ENCODE measurements around the gene ACOT11. TPM values are rescaled to one million over a fixed set of nuclear protein-coding genes. Genes with fewer than 3 reads are reported as not detected.

ACOT11 gene
- total RNA-seq, 2 donors from 2014 or later, result 1.4 to 1.5 TPM

DNA sequence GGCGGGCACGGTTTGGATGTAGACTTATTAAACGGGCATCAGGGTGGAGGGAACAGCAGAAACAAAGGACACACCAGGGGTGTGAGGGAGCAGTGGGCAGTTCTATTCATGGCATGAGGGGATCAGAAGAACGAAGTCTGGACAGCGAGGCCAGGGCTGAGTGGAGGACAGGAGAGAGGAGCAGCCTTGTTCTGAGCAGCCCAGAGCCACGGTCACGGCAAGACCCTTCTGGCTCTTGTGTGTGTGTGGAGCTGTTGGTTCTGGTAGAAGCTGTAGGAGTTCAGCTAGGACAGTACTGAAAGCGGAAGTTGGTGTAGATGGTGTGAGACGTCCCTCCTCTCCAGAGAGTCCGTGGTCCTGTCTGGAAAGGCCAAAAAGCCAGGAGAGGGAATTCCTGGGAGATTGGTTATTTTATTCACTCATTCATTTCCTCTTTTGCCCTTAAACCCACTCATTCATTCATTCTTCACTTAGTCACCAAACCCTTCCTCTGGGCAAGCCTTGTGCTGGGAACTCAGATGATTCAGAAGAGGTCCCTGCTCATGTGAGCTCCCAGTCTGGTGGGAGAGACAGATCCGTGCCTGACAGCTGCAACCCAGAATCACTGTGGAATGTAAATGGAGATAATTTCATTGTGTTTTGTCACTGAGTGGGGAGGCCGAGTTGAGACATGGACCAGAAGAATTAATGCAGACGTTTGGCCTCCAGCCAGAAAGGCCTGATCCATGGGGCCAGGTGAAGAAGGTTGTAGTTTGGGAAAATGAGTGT, 4.1 kb upstream of the ACOT11 start:
- no peak overlapping the region for H3K4me3 Mint-ChIP-seq
- H3K9me3 Mint-ChIP-seq, result no peaks in the 10 kb centered on the region
- ATAC-seq (replicated peaks in 1 of 2), result no peak
- peaks cover 30% of the 10 kb centered on the region for H3K4me1 Mint-ChIP-seq (ENCODE audit: low read depth)
- DNase-seq, result no peak
- no peaks in the 10 kb centered on the region for H3K36me3 Mint-ChIP-seq (ENCODE audit: insufficient read depth in 2 of 2)
- no peak overlapping the region for H3K27ac Mint-ChIP-seq
- H3K27me3 Mint-ChIP-seq (ENCODE audit: low read depth), result no peaks in the 10 kb centered on the region

DNA sequence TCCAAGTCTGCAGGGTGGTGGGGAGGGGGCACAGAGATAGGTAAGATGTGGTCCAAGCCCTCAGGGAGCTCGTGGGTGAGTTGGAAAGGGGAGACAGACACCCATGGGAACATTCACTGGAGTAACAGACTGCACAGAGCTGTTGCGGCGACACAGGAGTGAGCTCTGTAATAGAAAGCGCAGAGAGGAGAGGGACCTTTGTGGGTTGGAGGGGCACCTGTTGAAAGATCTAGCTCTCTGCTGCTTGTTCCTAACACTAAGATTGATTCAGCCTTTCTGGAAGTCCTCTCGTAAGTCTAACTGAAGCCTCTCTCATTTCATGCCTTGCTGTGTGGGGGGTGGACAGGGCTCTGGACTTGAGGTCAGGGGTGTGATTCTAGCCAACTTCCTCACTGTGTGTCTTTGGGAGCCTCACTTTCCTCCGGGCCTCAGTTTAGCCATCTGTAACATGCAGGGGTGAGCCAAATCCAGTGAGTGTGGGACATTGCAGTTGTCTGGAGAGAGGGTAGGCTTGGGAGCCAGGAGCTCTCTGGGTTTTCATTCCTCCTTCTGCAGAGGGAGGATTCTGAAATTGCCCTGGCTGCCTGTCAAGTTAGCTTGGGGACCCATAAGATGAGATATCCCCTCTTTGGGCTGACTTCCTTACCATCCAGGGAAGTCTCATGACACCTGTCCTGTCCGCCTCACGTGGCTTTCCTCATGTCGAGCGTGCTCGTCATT, 2.0 kb upstream of the ACOT11 start:
- ATAC-seq (replicated peaks in 1 of 2) (no peak), DNase-seq (no peak)
- no peaks in the 10 kb centered on the region for H3K27me3 Mint-ChIP-seq (ENCODE audit: low read depth)
- no peaks in the 10 kb centered on the region for H3K36me3 Mint-ChIP-seq (ENCODE audit: insufficient read depth in 2 of 2)
- no peaks in the 10 kb centered on the region for H3K9me3 Mint-ChIP-seq
- no peak overlapping the region for H3K27ac Mint-ChIP-seq
- peaks cover 22% of the 10 kb centered on the region for H3K4me1 Mint-ChIP-seq (ENCODE audit: low read depth)
- H3K4me3 Mint-ChIP-seq, result no peak overlapping the region

DNA sequence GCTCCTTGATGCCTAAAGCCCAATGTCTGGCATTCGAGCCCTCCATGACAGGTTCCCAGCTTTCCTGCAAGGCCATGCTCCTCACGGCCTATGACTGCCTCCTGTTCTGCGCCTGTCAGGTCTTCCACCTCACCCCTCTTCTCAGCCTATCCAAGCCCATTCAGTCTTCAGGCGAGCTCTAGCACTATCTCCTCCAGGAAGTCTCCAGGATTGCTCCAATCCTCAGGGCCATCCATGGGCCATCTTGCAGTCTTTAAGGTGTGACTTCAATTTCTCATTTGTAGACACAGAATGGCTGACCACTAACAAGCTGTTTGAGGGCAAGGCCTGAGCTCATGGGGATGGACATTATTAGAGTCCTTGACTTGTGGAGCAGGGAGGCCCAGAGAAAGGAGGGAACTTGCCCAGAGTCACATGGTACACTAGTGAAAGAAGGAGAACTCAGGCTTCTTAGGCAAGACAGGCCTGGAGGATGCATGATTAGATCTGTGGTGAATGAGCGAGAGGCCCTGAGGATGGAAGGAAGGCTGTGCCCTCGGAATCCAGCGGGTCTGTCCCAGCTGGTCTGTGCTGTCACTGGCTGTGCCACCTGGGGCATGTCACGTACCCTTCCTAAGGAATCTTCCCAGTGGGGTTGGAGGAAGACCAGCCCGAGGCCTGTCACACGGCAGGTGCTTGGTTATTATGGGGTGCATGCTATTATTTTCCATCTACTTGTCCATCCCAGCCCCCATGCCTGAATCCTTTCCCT, 1.2 kb upstream of the ACOT11 start:
- no peak for ATAC-seq (replicated peaks in 1 of 2)
- Mint-ChIP-seq H3K27ac (no peak overlapping the region), H3K36me3 (ENCODE audit: insufficient read depth in 2 of 2) (no peaks in the 10 kb centered on the region), H3K9me3 (no peaks in the 10 kb centered on the region), H3K27me3 (ENCODE audit: low read depth) (no peaks in the 10 kb centered on the region), H3K4me3 (no peak overlapping the region), H3K4me1 (ENCODE audit: low read depth) (peaks cover 14% of the 10 kb centered on the region)
- no peak for DNase-seq

DNA sequence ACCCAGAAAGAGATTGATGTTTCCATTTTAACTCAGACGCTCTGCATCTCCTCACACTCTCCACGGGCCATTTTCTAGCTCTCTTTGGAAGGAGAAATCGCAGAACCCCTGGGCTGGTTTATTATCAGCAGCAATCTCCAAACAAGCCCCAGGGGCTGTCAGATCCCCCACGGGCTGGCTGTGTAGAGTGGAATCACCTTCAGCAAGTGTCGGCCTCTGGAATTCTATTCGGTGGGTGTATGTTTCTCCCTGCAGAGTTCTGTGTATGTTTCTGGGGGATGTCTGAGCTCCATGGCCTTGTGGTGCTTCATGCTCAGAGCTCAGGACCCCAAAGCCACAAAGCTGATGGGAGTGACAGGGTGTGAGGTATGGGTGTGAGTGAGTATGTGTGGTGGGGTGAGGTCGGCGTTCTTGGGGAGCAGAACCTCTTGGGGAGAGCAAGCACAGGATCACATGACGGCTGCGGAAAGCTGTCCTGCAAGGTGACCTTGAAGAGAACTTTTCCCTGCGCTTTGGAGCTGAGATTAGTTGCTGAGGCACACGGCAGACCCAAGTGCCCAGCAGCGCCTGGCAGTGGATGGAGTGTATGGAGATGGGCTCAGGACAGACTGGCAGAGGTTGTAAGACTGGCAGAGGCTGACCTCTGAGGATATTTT, 489 bp downstream of the ACOT11 start:
- H3K4me3 Mint-ChIP-seq, result no peak overlapping the region
- H3K9me3 Mint-ChIP-seq, result no peaks in the 10 kb centered on the region
- no peaks in the 10 kb centered on the region for H3K36me3 Mint-ChIP-seq (ENCODE audit: insufficient read depth in 2 of 2)
- ATAC-seq (replicated peaks in 1 of 2) (no peak), DNase-seq (no peak)
- peaks cover 2% of the 10 kb centered on the region for H3K4me1 Mint-ChIP-seq (ENCODE audit: low read depth)
- no peak overlapping the region for H3K27ac Mint-ChIP-seq
- no peaks in the 10 kb centered on the region for H3K27me3 Mint-ChIP-seq (ENCODE audit: low read depth)

DNA sequence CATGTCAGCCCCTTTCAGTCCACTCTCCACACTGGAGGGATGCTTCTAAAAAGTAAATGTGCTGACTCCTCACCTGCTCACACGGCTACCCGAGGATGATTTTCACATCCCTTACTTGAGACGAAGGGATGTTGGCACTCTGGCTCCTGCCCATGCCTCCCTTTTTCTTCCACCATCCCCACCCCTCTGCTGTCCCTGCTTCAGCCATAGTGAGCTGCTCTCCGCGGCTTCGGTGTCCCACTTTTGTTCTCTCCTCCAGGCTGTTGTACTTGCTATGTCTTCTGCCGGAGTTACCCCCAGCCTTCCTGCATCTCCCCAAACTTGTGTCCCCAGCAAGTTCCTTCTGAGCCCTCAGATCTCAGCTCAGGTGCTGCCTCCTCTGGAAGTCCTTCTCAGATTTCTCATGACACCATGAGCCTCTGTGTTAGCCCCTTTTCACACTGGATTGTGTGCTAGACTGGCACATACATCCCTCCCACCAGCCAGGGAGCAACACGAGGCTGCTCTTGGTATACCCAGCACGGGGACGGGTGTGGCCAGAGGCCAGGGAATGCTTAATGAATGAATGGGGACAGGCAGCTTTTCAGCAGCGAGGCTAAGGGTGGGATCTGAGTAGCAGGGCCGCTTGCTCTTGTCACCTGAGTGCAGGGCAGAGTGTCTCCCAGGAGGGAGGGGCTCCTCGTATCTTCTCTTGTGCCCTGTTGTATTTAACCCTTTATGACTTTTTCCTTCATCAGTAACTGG, 1.3 kb downstream of the ACOT11 start:
- no peak overlapping the region for H3K27ac Mint-ChIP-seq
- no peak overlapping the region for H3K4me3 Mint-ChIP-seq
- H3K9me3 Mint-ChIP-seq, result no peaks in the 10 kb centered on the region
- no peaks in the 10 kb centered on the region for H3K36me3 Mint-ChIP-seq (ENCODE audit: insufficient read depth in 2 of 2)
- ATAC-seq (replicated peaks in 1 of 2), result no peak
- no peaks in the 10 kb centered on the region for H3K4me1 Mint-ChIP-seq (ENCODE audit: low read depth)
- no peak for DNase-seq
- no peaks in the 10 kb centered on the region for H3K27me3 Mint-ChIP-seq (ENCODE audit: low read depth)

DNA sequence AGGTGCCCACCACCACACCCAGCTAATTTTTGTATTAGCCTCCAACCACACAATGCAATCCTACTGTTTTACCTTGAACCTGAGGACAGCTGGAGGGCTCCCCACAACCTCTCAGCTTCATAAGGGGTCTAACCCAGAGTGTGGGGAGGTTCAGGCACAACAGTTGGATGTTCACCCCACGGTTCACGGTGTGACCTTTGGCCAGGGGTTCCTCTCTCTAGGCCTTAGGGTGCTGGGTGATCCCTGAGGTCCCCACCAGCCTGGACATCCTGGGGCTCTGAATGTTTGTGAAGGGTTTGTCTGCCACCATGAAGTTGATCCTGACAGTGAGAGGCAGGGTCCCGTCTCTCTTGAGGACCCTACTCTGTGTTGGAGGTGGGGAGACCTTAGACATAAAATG, 3.9 kb downstream of the ACOT11 start:
- peaks cover 3% of the 10 kb centered on the region in 2 donors for H3K9me3 Mint-ChIP-seq
- ATAC-seq (replicated peaks in 1 of 2), result no peak
- H3K4me3 Mint-ChIP-seq, result no peak overlapping the region
- H3K4me1 Mint-ChIP-seq (ENCODE audit: low read depth), result no peaks in the 10 kb centered on the region
- H3K27ac Mint-ChIP-seq, result no peak overlapping the region
- no peaks in the 10 kb centered on the region for H3K27me3 Mint-ChIP-seq (ENCODE audit: low read depth)
- H3K36me3 Mint-ChIP-seq (ENCODE audit: insufficient read depth in 2 of 2), result peaks cover 0 to 3% of the 10 kb centered on the region in 2 donors
- no peak for DNase-seq

DNA sequence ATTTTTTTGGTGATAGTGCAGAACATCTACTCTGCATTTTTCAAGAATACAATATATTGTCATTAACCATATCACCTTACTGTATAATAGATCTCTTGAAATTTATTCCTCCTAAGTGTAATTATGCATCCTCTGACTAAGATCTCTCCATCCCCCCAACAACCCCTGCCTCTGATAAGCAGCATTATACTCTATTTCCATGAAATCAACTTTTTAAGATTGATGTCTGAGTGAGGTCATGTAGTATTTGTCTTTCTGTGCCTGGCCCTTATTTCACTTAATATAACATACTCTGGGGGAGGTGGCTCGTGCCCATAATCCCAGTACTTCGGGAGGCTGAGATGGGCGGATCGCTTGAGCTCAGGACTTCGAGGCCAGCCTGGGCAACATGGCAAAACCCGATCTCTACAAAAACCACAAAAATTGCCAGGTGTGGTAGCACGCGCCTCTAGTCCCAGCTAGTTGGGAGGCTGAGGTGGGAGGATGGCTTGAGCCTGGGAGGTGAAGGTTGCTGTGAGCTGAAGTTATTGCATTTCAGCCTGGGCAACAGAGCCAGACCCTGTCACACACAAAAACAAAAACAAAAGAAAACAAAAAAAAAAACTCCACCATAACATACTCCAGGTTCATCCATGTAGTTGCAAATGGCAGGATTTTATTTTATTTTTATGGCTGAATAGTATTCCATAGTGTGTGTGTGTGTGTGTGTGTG, 5.7 kb downstream of the ACOT11 start:
- no peak overlapping the region for H3K27ac Mint-ChIP-seq
- H3K36me3 Mint-ChIP-seq (ENCODE audit: insufficient read depth in 2 of 2), result peaks cover 0 to 3% of the 10 kb centered on the region in 2 donors
- ATAC-seq (replicated peaks in 1 of 2), result no peak
- no peak for DNase-seq
- H3K9me3 Mint-ChIP-seq, result peaks cover 3% of the 10 kb centered on the region in 2 donors
- H3K4me1 Mint-ChIP-seq (ENCODE audit: low read depth), result no peaks in the 10 kb centered on the region
- H3K4me3 Mint-ChIP-seq, result no peak overlapping the region
- peaks cover 10% of the 10 kb centered on the region for H3K27me3 Mint-ChIP-seq (ENCODE audit: low read depth)

DNA sequence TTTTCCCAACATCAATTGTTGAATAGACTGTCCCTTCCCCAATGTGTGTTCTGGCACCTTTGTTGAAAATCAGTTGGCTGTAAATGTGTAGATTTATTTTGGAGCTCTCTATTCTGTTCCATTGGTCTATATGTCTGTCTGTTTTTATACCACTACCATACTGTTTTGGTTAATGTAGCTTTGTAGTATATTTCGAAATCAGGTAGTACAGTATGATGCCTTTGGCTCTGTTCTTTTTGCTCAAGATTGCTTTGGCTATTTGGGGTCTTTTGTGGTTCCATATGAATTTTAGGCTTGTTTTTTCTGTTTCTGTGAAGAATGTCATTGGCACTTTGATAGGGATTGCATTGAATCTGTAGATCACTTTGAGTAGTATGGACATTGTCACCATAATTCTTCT, 8.1 kb downstream of the ACOT11 start:
- DNase-seq (no peak), ATAC-seq (replicated peaks in 1 of 2) (no peak)
- Mint-ChIP-seq H3K36me3 (ENCODE audit: insufficient read depth in 2 of 2) (peaks cover 0 to 3% of the 10 kb centered on the region in 2 donors), H3K4me3 (no peak overlapping the region), H3K9me3 (peaks cover 3% of the 10 kb centered on the region in 2 donors), H3K27me3 (ENCODE audit: low read depth) (peaks cover 10% of the 10 kb centered on the region), H3K27ac (no peak overlapping the region), H3K4me1 (ENCODE audit: low read depth) (no peaks in the 10 kb centered on the region)

DNA sequence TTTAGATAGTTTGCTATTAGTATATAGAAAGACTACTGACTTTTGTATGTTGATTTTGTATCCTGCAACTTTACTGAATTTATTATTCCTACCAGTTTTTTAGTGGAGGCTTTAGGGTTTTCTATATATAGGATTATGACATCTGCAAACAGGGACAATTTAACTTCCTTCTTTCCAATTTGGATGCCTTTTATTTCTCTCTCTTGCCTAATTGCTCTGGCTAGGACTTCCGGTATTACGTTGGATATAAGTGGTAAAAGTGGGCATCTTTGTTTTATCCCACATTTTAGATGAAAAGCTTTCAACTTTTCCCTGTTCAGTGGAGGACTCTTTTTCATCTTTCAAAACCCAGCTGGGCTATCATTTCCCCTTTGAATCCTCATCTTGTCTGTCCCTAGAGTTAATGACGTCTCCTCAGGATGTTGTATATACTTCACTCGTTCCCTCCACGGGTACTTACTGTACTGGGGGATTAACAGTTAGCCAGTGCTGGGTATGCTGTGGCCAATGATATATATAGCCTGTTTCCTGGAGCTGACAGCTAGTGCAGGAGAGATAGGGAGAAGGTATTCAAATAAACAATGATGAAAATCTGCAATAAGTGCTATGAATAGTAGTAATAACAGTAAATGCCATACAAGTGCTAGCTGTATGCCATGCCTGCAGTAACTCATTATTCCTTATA, 9.8 kb downstream of the ACOT11 start:
- H3K4me3 Mint-ChIP-seq, result no peak overlapping the region
- H3K4me1 Mint-ChIP-seq (ENCODE audit: low read depth), result no peaks in the 10 kb centered on the region
- H3K27ac Mint-ChIP-seq, result no peak overlapping the region
- peaks cover 10% of the 10 kb centered on the region for H3K27me3 Mint-ChIP-seq (ENCODE audit: low read depth)
- ATAC-seq (replicated peaks in 1 of 2) (no peak), DNase-seq (no peak)
- H3K36me3 Mint-ChIP-seq (ENCODE audit: insufficient read depth in 2 of 2), result peaks cover 0 to 3% of the 10 kb centered on the region in 2 donors
- peaks cover 3% of the 10 kb centered on the region in 2 donors for H3K9me3 Mint-ChIP-seq

DNA sequence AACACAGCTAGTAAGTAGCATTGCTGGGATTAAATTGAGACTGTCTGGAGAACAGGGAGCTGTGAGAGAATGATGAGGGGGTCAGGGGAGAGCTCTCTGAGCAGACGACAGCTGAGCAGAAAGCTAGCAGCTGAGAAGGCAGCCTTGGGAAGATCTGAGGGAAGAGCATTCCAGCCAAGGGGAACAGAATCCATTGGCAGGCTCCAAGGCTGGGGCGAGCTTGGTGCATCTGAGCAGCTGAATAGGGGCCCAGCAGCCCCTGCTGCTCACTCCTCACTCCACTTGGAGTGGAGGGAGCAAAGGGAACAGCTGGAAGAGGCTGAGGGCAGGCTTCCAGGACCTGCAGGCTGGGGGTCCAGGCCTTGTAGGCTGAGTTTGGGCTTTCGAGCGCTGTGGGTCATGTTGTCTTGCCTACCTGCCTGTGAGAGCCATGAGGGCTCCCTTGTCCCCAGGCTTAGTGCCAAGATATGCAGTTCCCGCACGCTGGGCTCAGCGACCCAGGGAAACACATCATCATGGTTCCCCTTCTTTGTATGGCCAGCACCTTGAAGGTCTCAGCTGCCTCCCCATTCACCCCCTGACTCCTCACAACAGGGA, 10.5 kb downstream of the ACOT11 start:
- Mint-ChIP-seq H3K36me3 (ENCODE audit: insufficient read depth in 2 of 2) (peaks cover 0 to 3% of the 10 kb centered on the region in 2 donors), H3K4me1 (ENCODE audit: low read depth) (no peaks in the 10 kb centered on the region), H3K27me3 (ENCODE audit: low read depth) (peaks cover 10% of the 10 kb centered on the region), H3K9me3 (peaks cover 3% of the 10 kb centered on the region in 2 donors), H3K27ac (no peak overlapping the region), H3K4me3 (no peak overlapping the region)
- ATAC-seq (replicated peaks in 1 of 2) (no peak), DNase-seq (no peak)

DNA sequence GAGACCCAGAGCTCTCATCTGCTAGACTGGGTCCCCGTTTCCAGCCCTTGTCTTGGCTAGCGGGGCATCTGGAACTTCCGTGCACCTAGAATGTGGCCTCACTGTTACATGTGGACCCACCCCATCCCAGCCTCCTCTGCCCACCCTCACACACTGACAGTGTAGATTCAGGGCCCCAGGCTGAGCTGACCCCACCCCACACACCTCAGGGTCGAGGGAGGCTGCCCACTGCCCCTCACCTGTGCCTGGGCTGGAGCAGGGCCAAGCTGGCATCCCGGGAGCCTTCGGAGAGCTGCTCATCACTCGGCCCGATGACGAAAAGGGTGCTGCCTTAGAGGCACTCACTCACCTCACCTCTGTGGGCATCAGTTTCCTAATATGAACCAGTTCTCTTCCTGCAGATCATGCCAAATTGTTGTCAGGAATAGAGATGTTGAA, 11.1 kb downstream of the ACOT11 start:
- peaks cover 10% of the 10 kb centered on the region for H3K27me3 Mint-ChIP-seq (ENCODE audit: low read depth)
- H3K4me3 Mint-ChIP-seq, result no peak overlapping the region
- DNase-seq, result no peak
- H3K9me3 Mint-ChIP-seq, result peaks cover 3% of the 10 kb centered on the region in 2 donors
- no peaks in the 10 kb centered on the region for H3K4me1 Mint-ChIP-seq (ENCODE audit: low read depth)
- H3K36me3 Mint-ChIP-seq (ENCODE audit: insufficient read depth in 2 of 2), result peaks cover 0 to 3% of the 10 kb centered on the region in 2 donors
- ATAC-seq (replicated peaks in 1 of 2), result no peak
- H3K27ac Mint-ChIP-seq, result no peak overlapping the region

Measured in activated T-cell treated with anti-CD3 and anti-CD28 coated beads, Interleukin-2, amount 50 U/mL, for 72 hours (primary cell).